Kidney epithelial cell (primary cell): ENCODE measurements around the gene BOD1L1. TPM values are rescaled to one million over a fixed set of nuclear protein-coding genes. Genes with fewer than 3 reads are reported as not detected.

Source experiments
- DNase-seq: peaks from one replicate; pipeline ENCODE4 v3.0.0-alpha.2; 2010; ENCODE audit warnings: low read depth
- H3K27me3 ChIP-seq: 2 replicates; pipeline ENCODE4 v1.6.0; 2011; ENCODE audit warnings: low read length; ENCODE audit not compliant: control insufficient read depth, insufficient read depth
- H3K36me3 ChIP-seq: 2 replicates; pipeline ENCODE4 v1.5.1; 2011; ENCODE audit warnings: low read length; ENCODE audit not compliant: control insufficient read depth, insufficient read depth
- H3K4me3 ChIP-seq: 2 replicates; pipeline ENCODE4 v1.5.1; 2011; ENCODE audit warnings: low read depth, mild to moderate bottlenecking, control low read depth, low read length
- total RNA-seq: library from RNA; depleted of rRNA; stranded (reverse); fragments of >200 nt; gene quantifications from 2 replicates; pipeline ENCODE4 v1.2.3, GENCODE V29; 2015
- TF ChIP-seq, protein P1 (sequence below): IDR thresholded peaks from 2 replicates; pipeline ENCODE4 v1.5.1; 2011; ENCODE audit warnings: mild to moderate bottlenecking, moderate library complexity, low read length, control low read depth, inconsistent platforms; ENCODE audit not compliant: insufficient read depth, poor library complexity, severe bottlenecking

Gene BOD1L1
- total RNA-seq, 1 donor from 2014 or later: 35.2 TPM

DNA sequence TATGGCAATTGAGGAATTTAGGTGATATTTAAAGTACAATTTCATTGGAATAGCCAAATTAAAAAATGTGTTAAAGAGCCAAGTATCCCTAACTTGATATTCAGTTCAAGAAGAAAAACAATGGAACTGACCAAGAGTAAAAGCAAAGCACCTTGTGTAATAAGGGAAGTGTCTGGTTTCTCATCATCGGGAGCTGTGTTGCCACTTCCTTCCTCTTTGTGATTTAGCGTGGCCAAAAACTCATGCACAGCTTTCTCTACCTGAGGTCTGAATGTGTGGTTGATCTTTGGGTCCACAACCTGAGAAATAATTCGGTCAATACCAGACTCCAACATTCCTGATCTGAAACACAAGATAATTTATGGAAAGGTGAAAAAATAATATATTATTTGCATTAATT, 12.4 kb downstream of the BOD1L1 start:
- Histone ChIP-seq H3K4me3 (no peak overlapping the region), H3K27me3 (no peaks in the 10 kb centered on the region), H3K36me3 (no peaks in the 10 kb centered on the region)
- DNase-seq: no peak
- TF ChIP-seq, protein P1, sequence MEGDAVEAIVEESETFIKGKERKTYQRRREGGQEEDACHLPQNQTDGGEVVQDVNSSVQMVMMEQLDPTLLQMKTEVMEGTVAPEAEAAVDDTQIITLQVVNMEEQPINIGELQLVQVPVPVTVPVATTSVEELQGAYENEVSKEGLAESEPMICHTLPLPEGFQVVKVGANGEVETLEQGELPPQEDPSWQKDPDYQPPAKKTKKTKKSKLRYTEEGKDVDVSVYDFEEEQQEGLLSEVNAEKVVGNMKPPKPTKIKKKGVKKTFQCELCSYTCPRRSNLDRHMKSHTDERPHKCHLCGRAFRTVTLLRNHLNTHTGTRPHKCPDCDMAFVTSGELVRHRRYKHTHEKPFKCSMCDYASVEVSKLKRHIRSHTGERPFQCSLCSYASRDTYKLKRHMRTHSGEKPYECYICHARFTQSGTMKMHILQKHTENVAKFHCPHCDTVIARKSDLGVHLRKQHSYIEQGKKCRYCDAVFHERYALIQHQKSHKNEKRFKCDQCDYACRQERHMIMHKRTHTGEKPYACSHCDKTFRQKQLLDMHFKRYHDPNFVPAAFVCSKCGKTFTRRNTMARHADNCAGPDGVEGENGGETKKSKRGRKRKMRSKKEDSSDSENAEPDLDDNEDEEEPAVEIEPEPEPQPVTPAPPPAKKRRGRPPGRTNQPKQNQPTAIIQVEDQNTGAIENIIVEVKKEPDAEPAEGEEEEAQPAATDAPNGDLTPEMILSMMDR: no peak

DNA sequence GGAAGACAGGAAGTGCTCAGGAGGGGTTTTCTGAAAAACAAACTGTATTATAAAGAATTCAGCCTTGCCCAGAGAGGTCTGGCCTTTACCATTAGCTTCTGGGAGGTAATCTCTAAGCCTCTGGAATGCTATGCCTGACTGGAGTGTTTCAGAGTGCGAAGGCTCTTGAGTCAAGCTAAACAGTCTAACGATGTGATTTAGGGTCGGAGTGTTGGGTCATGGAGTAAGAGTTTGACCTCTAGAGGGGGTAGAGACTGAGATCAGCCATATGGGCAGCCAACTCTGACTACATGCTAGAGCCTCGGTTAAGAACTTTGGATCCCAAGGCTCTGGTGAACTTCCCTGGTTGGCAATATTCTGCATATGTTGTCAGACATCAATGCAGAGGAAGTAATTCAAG, 15.0 kb downstream of the BOD1L1 start:
- TF ChIP-seq, protein P1: no peak
- Histone ChIP-seq H3K36me3 (no peaks in the 10 kb centered on the region), H3K4me3 (no peak overlapping the region), H3K27me3 (no peaks in the 10 kb centered on the region)
- no peak for DNase-seq

DNA sequence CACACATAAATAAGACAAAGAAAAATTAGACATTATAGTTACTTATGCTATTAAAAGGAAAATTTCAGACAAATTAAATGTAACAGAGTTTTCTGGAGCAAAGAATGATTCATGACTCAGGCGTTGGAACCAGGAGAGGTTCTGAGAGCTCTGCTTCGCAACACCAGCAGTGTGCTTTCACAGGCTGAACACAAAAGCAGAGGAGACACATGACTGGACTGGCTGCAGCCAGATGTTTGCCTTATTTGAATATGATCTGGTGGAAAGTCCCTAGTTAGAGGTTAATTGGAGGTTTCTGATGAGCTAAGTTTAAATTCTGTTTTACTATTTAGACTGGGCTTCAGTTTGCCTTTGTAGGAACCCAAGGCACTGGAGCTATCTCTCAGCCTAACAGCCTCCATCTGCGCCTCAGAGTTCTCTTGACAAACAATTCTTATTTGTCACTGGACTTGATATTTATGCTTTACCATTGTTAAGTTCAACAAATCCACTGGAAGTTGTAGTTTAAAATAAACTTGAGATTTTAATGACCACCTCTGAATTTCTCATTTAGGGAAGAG, 16.2 kb downstream of the BOD1L1 start:
- H3K36me3 ChIP-seq: no peaks in the 10 kb centered on the region
- TF ChIP-seq, protein P1: no peak
- DNase-seq: no peak
- H3K27me3 ChIP-seq: no peaks in the 10 kb centered on the region
- no peak overlapping the region for H3K4me3 ChIP-seq

DNA sequence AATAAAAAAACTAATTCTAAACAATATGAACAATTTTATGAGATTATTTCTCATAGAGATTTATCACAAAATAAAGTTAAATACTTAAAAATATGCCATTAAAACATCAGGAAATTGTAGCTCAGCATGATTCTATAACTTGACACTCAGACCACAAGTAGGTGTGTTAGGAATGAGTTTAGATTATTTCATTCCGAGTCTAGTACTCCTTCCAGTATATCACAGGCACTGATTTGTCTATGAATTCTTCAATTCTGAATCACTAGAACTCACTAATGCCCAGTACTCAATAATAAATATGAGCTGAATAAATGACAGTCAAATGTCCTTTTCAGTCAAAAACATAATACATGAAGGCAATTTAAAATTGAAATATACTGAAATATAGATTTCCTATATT, 22.2 kb downstream of the BOD1L1 start:
- no peak for DNase-seq
- no peaks in the 10 kb centered on the region for H3K27me3 ChIP-seq
- TF ChIP-seq, protein P1: no peak
- peaks cover 1% of the 10 kb centered on the region for H3K36me3 ChIP-seq
- H3K4me3 ChIP-seq: no peak overlapping the region

DNA sequence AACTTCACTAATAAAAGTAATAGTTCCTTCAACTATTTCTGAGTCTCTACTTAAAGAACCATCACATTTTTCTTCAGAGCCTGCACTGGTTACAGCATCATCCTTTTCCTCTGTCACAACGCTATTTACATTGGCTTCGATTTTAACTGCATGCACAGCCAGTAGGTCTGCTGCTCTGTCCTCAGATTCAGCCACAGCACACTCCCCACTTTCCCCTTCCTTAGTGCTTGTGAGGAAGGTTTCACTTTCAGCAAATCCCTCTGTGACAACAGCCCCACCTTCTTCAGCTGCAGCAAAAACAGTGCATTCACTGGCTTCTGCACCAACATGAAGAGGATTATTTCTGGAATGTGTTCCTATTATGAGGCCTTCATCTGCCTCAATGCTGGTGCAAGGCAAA, 25.7 kb downstream of the BOD1L1 start:
- TF ChIP-seq, protein P1: no peak
- DNase-seq: no peak
- H3K4me3 ChIP-seq: no peak overlapping the region
- H3K36me3 ChIP-seq: peaks cover 1% of the 10 kb centered on the region
- no peaks in the 10 kb centered on the region for H3K27me3 ChIP-seq

DNA sequence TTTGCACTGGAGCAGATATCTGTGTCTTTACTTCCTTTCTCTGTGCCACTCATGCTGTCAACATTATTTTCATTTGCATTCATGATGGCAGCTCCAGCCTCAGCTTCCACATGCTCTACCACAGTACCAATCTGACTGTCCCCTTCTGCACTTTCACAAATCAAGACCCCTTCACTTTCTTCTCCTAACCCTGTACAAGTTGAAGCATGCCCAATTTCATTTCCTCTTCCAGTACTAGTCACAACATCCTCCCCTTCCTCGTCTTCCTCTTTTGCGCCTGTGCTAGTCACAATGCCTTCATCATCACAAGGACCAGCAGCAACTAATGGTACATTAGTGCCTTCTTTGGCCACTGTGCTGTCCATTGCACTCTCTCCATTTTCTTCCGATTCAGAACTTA, 26.5 kb downstream of the BOD1L1 start:
- Histone ChIP-seq H3K36me3 (peaks cover 1% of the 10 kb centered on the region), H3K4me3 (no peak overlapping the region), H3K27me3 (no peaks in the 10 kb centered on the region)
- TF ChIP-seq, protein P1: no peak
- no peak for DNase-seq
